Adrenal gland (tissue), 12 donors: ENCODE measurements around the gene SH2B2. TPM values are rescaled to one million over a fixed set of nuclear protein-coding genes. Genes with fewer than 3 reads are reported as not detected.
A peak's percentile ranks its signal among the peaks of the same experiment; 100 is the strongest.

Experiments used
- DNase-seq, 7 donors: peaks; one replicate each; pipeline ENCODE4 v3.0.0-alpha.2; 2019 to 2020
- H3K27ac ChIP-seq, 5 donors: fragments of 200-600 bp; sonication (generic) in 4 of 5; 1 replicate in 3 of 5; 2 replicates in 2 of 5; pipeline versions ENCODE4 v1.5.1 to v1.8.0; 2016 to 2020; ENCODE audit warnings: mild to moderate bottlenecking in 1 of 5
- H3K27me3 ChIP-seq: fragments of 200-600 bp; 2 replicates; pipeline ENCODE4 v1.8.0; 2021
- H3K36me3 ChIP-seq, 2 donors: fragments of 200-600 bp; replicated peaks in 1 of 2; 1 replicate in 1 of 2; 2 replicates in 1 of 2; pipeline versions ENCODE4 v1.5.1 to v1.8.0; 2018 to 2022
- H3K4me1 ChIP-seq, 2 donors: fragments of 200-600 bp; replicated peaks in 1 of 2; 1 replicate in 1 of 2; 2 replicates in 1 of 2; pipeline versions ENCODE4 v1.5.1 to v1.8.0; 2018 to 2021
- H3K4me3 ChIP-seq, 4 donors: fragments of 200-600 bp; sonication (generic) in 3 of 4; one replicate each; pipeline ENCODE4 v1.5.1; 2016 to 2018
- H3K9me3 ChIP-seq, 3 donors: fragments of 200-600 bp; sonication (generic) in 1 of 3; replicated peaks in 1 of 3; 1 replicate in 2 of 3; 2 replicates in 1 of 3; pipeline versions ENCODE4 v1.5.1 to v1.8.0; 2016 to 2021
- CTCF ChIP-seq, 6 experiments: fragments of 450-650 bp in 4 of 6; fragments of 200-600 bp in 2 of 6; sonication (generic) in 1 of 6; IDR thresholded peaks; 1 replicate in 5 of 6; 2 replicates in 1 of 6; pipeline versions ENCODE4 v1.5.1 to v1.8.0; 2016 to 2021; ENCODE audit warnings: antibody characterized with exemption in 6 of 6, mild to moderate bottlenecking in 2 of 6, moderate library complexity in 1 of 6
- POLR2A ChIP-seq, 2 donors: fragments of 450-650 bp; IDR thresholded peaks; one replicate each; pipeline ENCODE4 v1.6.1; 2017; ENCODE audit warnings: antibody characterized with exemption in 2 of 2, mild to moderate bottlenecking in 2 of 2, moderate library complexity in 1 of 2
- WGBS, 4 donors: extraction: QIAGEN DNeasy Blood & Tissue Kit in 2 of 4; methylation state at CpG; one replicate each; pipeline versions ENCODE4 v1.1.5 to v1.1.7; 2013 to 2017; 5-methylcytosine and 5-hydroxymethylcytosine counted together
- intact Hi-C, 2 donors: fragments of 100-400 bp; cut with DNase I; formaldehyde crosslinking; loops; one replicate each; pipeline versions ENCODE4 v1.14.1 to v1.15.0; 2022 to 2023
- polyA plus RNA-seq, 3 donors: library from polyadenylated mRNA; stranded (reverse); fragments of 200-250 nt in 2 of 3; fragments of 350-450 nt in 1 of 3; fragmentation: Illumina TruSeq in 1 of 3; extraction: RNeasy Lipid Tissue Mini Kit (QIAGEN cat#74804) in 1 of 3; gene quantifications; one replicate each; pipeline ENCODE4 v1.2.3, GENCODE V29; 2013 to 2014
- total RNA-seq, 9 donors: library from RNA; depleted of rRNA in 4 of 9; stranded (reverse); fragments of >200 nt in 4 of 9; fragments of 120-200 nt in 1 of 9; fragmentation: NEBNext Ultra II Directional in 1 of 9; extraction: Animal tissue kit (Norgen Biotek cat#: 25700) in 1 of 9; gene quantifications; one replicate each; pipeline versions ENCODE4 v1.1.0 to v1.2.4, GENCODE V29; 2013 to 2023
- donor health status: healthy with polysubstance abuse.
- donor health status: Bipolar disorder and iron deficiency.
- donor health status: DM: yes; HTN: yes; CAD: no.
- donor health status: DM: no; HTN: no; CAD: no.
- donor health status: DM: no; HTN: no; CAD: no.
- donor health status: DM: yes; HTN: yes; CAD: no.

The SH2B2 gene
- total and polyA plus RNA-seq, 12 donors, result 0.55 to 22.8 (median 5.0) TPM

DNA sequence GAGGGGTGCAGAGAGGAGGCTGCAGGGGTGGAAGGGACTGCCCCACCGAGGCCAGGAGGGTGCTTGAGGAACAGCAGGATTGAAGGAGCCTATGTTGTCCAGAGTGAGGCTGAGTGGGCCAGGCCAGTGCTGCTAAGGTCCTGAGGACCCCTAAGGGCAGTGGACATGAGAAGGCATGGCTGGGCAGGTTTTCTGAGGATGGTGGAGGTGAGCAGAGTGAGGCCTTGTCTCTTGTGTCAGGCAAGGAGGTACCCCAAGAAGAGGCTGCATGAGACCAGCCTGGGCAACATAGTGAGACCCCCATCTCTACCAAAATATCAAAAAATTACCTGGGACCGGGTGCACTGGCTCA, 5.2 kb downstream of the SH2B2 start:
- peaks cover 14 to 15% of the 10 kb centered on the region in 2 donors for H3K4me1 ChIP-seq
- no peak overlapping the region for H3K4me3 ChIP-seq
- DNase-seq, result no peak
- no peaks in the 10 kb centered on the region for H3K27me3 ChIP-seq
- TF ChIP-seq POLR2A (IDR thresholded peaks at IDR 0.05) (no peak), CTCF (IDR thresholded peaks at IDR 0.05) (no peak)
- 78 to 97% (median 88%) methylated on average over 2 of the region's 2 CpGs for WGBS, 4 donors
- H3K9me3 ChIP-seq, result no peaks in the 10 kb centered on the region
- H3K27ac ChIP-seq, result no peak overlapping the region
- no peaks in the 10 kb centered on the region for H3K36me3 ChIP-seq
- intact Hi-C loops, result loop anchor here in 1 of 2 donors (10.0 kb wide), 1 partner anchor 163 kb away; no protein-coding TSS in a partner anchor

GRCh38 chr7:102292813-102293798, 6.4 kb downstream of the SH2B2 start:
- Histone ChIP-seq H3K9me3 (no peaks in the 10 kb centered on the region), H3K4me3 (no peak overlapping the region), H3K36me3 (no peaks in the 10 kb centered on the region), H3K27me3 (no peaks in the 10 kb centered on the region), H3K4me1 (peaks cover 3% of the 10 kb centered on the region in 2 donors), H3K27ac (no peak overlapping the region)
- no peak for DNase-seq
- no peak for TF ChIP-seq POLR2A (IDR thresholded peaks at IDR 0.05)
- 25 to 36% (median 27%) methylated on average over 29 to 36 of the region's 36 CpGs for WGBS, 4 donors
- intact Hi-C loops, result loop anchor here in 1 of 2 donors (10.0 kb wide), 1 partner anchor 162 kb away; no protein-coding TSS in a partner anchor

DNA sequence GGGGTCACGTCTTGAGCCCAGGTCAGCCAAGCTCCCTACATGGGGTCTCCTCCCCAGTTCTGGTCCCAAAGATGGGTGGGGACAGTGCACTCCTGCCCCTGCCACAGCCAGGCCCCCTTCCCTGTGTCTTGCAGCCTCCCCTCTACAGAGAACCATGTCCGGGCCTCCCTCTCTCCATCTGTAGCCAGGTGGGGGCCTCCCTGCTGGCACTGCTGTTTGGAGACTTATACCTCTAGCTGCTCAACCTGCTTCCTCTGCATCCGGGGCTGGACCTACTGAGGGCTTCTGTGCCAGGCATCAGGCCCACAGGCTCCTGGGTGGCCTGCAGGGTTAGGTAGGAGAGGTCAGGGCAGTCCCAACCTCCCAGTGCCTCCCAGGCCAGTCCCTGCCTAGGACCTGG, 7.9 kb downstream of the SH2B2 start:
- no peak overlapping the region for H3K4me3 ChIP-seq
- WGBS, 4 donors, result 88 to 100% (median 89%) methylated on average over 1 to 3 of the region's 3 CpGs; no CpG with 5 or more reads in 1 of the 4 donors
- intact Hi-C loops, result loop anchor here in 1 of 2 donors (10.0 kb wide), 1 partner anchor 160 kb away; no protein-coding TSS in a partner anchor

GRCh38 chr7:102295346-102296178, 8.9 kb downstream of the SH2B2 start:
- intact Hi-C loops, result loop anchor here in 1 of 2 donors (10.0 kb wide), 1 partner anchor 159 kb away; no protein-coding TSS in a partner anchor
- H3K4me1 ChIP-seq, result peaks cover 0 to 3% of the 10 kb centered on the region in 2 donors
- H3K4me3 ChIP-seq, result no peak overlapping the region
- no peaks in the 10 kb centered on the region for H3K36me3 ChIP-seq
- 56 to 72% (median 61%) methylated on average over 9 to 12 of the region's 12 CpGs for WGBS, 4 donors
- TF ChIP-seq CTCF (IDR thresholded peaks at IDR 0.05) (no peak), POLR2A (IDR thresholded peaks at IDR 0.05) (no peak)
- no peaks in the 10 kb centered on the region for H3K9me3 ChIP-seq
- no peaks in the 10 kb centered on the region for H3K27me3 ChIP-seq
- peak in 2 of 7 donors; percentile 27 to 49 for DNase-seq
- no peak overlapping the region for H3K27ac ChIP-seq

More for the DNA sequence above, 7.9 kb downstream of the SH2B2 start:
- no peak for DNase-seq
- no peaks in the 10 kb centered on the region for H3K4me1 ChIP-seq
- no peaks in the 10 kb centered on the region for H3K27me3 ChIP-seq
- no peaks in the 10 kb centered on the region for H3K36me3 ChIP-seq
- TF ChIP-seq CTCF (IDR thresholded peaks at IDR 0.05) (no peak), POLR2A (IDR thresholded peaks at IDR 0.05) (no peak)
- no peaks in the 10 kb centered on the region for H3K9me3 ChIP-seq
- no peak overlapping the region for H3K27ac ChIP-seq
